H1 (cell line): ENCODE measurements around the gene STARD3NL. TPM values are rescaled to one million over a fixed set of nuclear protein-coding genes. Genes with fewer than 3 reads are reported as not detected.
"Not testable (repeated sequence)": the region's sequence is repeated elsewhere in the genome, so short reads cannot be mapped to it uniquely, and the experiment has no call there.

Source experiments
- CTCF ChIA-PET: fragments of 300-600 bp; sonication (Branson Sonifier 250); formaldehyde crosslinking; loops from one replicate; lab custom pipeline; 2021; ENCODE audit not compliant: partially characterized antibody; lab: Charles Lee
- POLR2A ChIA-PET: fragments of 300-600 bp; sonication (Branson Sonifier 250); formaldehyde crosslinking; loops from one replicate; lab custom pipeline; 2021; ENCODE audit warnings: inconsistent platforms; ENCODE audit not compliant: partially characterized antibody; lab: Charles Lee
- DNase-seq, 2 experiments: peaks; one replicate each; pipeline versions ENCODE4 v3.0.0 to v3.0.0-alpha.2; 2010 to 2022; ENCODE audit warnings: low spot score in 2 of 2, low read depth in 1 of 2, mixed read lengths in 1 of 2
- FAIRE-seq: peaks from 2 replicates; lab custom pipeline; 2011; peaks lifted over from hg19 to GRCh38; lab: Jason Lieb, UNC
- H2AFZ ChIP-seq: 2 replicates; pipeline ENCODE4 v1.8.1; 2012; ENCODE audit warnings: low read length, inconsistent platforms
- H2AK5ac ChIP-seq: 2 replicates; pipeline ENCODE4 v1.6.1; 2013; ENCODE audit warnings: low read depth, low read length
- H2BK120ac ChIP-seq: replicated peaks from 2 replicates; pipeline ENCODE3; 2013; ENCODE audit warnings: low read depth, low read length, inconsistent platforms
- H2BK12ac ChIP-seq: 2 replicates; pipeline ENCODE4 v1.6.1; 2013; ENCODE audit warnings: low read depth, low read length
- H2BK15ac ChIP-seq: 2 replicates; pipeline ENCODE4 v1.6.1; 2013; ENCODE audit warnings: low read length
- H2BK20ac ChIP-seq: 2 replicates; pipeline ENCODE4 v1.6.1; 2013; ENCODE audit warnings: low read length
- H2BK5ac ChIP-seq: 2 replicates; pipeline ENCODE4 v1.6.1; 2013; ENCODE audit warnings: low read depth, low read length
- H3K14ac ChIP-seq: 2 replicates; pipeline ENCODE4 v1.6.1; 2013; ENCODE audit warnings: inconsistent platforms; ENCODE audit not compliant: insufficient read length
- H3K18ac ChIP-seq: 2 replicates; pipeline ENCODE4 v1.6.1; 2013; ENCODE audit warnings: low read length; ENCODE audit errors: extremely low read depth
- H3K23ac ChIP-seq: 2 replicates; pipeline ENCODE4 v1.6.1; 2013; ENCODE audit warnings: inconsistent platforms; ENCODE audit not compliant: insufficient read length
- H3K23me2 ChIP-seq: 2 replicates; pipeline ENCODE4 v1.6.1; 2013; ENCODE audit warnings: low read depth, low read length
- H3K27ac ChIP-seq: 2 replicates; pipeline ENCODE4 v1.6.1; 2011; ENCODE audit warnings: low read depth, low read length, inconsistent platforms
- H3K27me3 ChIP-seq, 4 experiments: replicated peaks in 1 of 4; 1 replicate in 1 of 4; 2 replicates in 3 of 4; pipeline versions ENCODE4 v1.6.1 to v1.8.1; 2011 to 2013; ENCODE audit warnings: low read length in 3 of 4, mild to moderate bottlenecking in 3 of 4, inconsistent platforms in 2 of 4, mixed read lengths in 2 of 4, moderate library complexity in 1 of 4; ENCODE audit not compliant: control insufficient read depth in 3 of 4, insufficient read depth in 3 of 4; ENCODE audit errors: extremely low read depth in 1 of 4
- H3K36me3 ChIP-seq, 4 experiments: 2 replicates each; pipeline versions ENCODE4 v1.6.1 to v1.8.1; 2011 to 2013; ENCODE audit warnings: mild to moderate bottlenecking in 4 of 4, low read length in 3 of 4, moderate library complexity in 2 of 4, control low read depth in 1 of 4, inconsistent platforms in 1 of 4; ENCODE audit not compliant: insufficient read depth in 4 of 4, control insufficient read depth in 2 of 4
- H3K4ac ChIP-seq: replicated peaks from 2 replicates; pipeline ENCODE3; 2013; ENCODE audit warnings: low read length, low read depth, mixed read lengths, inconsistent platforms; ENCODE audit not compliant: insufficient read length
- H3K4me1 ChIP-seq, 4 experiments: replicated peaks in 1 of 4; 1 replicate in 1 of 4; 2 replicates in 3 of 4; pipeline versions ENCODE4 v1.6.1 to v1.8.1; 2011 to 2013; ENCODE audit warnings: low read length in 3 of 4, inconsistent platforms in 2 of 4, mixed read lengths in 1 of 4; ENCODE audit not compliant: insufficient read depth in 4 of 4, control insufficient read depth in 3 of 4
- H3K4me2 ChIP-seq, 2 experiments: 2 replicates each; pipeline versions ENCODE4 v1.6.1 to v1.8.1; 2011 to 2013; ENCODE audit warnings: low read depth in 2 of 2, low read length in 2 of 2, control low read depth in 1 of 2, inconsistent platforms in 1 of 2, mild to moderate bottlenecking in 1 of 2; ENCODE audit not compliant: insufficient read depth in 1 of 2
- H3K4me3 ChIP-seq, 4 experiments: fragments of 200-600, 300-600 bp in 1 of 4; sonication (generic), shearing (Covaris generic), sonication (Bioruptor Twin) in 1 of 4; 2 replicates each; pipeline versions ENCODE4 v1.5.1 to v1.8.1; 2011 to 2016; ENCODE audit warnings: low read length in 4 of 4, low read depth in 3 of 4, control low read depth in 2 of 4, inconsistent platforms in 2 of 4, mild to moderate bottlenecking in 2 of 4, mixed read lengths in 1 of 4, moderate library complexity in 1 of 4; ENCODE audit not compliant: insufficient read depth in 2 of 4; ENCODE audit errors: extremely low read depth in 1 of 4
- H3K56ac ChIP-seq: replicated peaks from 2 replicates; pipeline ENCODE3; 2013; ENCODE audit warnings: low read depth, mild to moderate bottlenecking, mixed read lengths, low read length, inconsistent platforms; ENCODE audit not compliant: insufficient read length
- H3K79me1 ChIP-seq: 2 replicates; pipeline ENCODE4 v1.6.1; 2013; ENCODE audit warnings: low read depth, low read length, control low read depth
- H3K79me2 ChIP-seq, 2 experiments: 2 replicates each; pipeline versions ENCODE4 v1.6.1 to v1.8.1; 2012 to 2013; ENCODE audit warnings: low read length in 2 of 2, mild to moderate bottlenecking in 2 of 2, inconsistent platforms in 1 of 2; ENCODE audit not compliant: insufficient read depth in 2 of 2, control insufficient read depth in 1 of 2
- H3K9ac ChIP-seq, 4 experiments: replicated peaks in 1 of 4; 1 replicate in 1 of 4; 2 replicates in 3 of 4; pipeline versions ENCODE4 v1.6.1 to v1.8.1; 2011 to 2013; ENCODE audit warnings: low read depth in 3 of 4, low read length in 3 of 4, control low read depth in 2 of 4, mild to moderate bottlenecking in 2 of 4, moderate library complexity in 2 of 4, inconsistent platforms in 1 of 4; ENCODE audit errors: extremely low read depth in 1 of 4
- H3K9me3 ChIP-seq, 2 experiments: 2 replicates each; pipeline versions ENCODE4 v1.6.1 to v1.8.1; 2012 to 2013; ENCODE audit warnings: mild to moderate bottlenecking in 2 of 2, moderate library complexity in 2 of 2, control low read depth in 1 of 2, inconsistent platforms in 1 of 2, low read depth in 1 of 2, low read length in 1 of 2, mixed read lengths in 1 of 2; ENCODE audit not compliant: insufficient read depth in 2 of 2
- H4K20me1 ChIP-seq, 2 experiments: replicated peaks in 1 of 2; 2 replicates each; pipeline versions ENCODE3 to v1.8.1; 2011 to 2013; ENCODE audit warnings: inconsistent platforms in 2 of 2, low read length in 2 of 2, mild to moderate bottlenecking in 1 of 2; ENCODE audit not compliant: insufficient read depth in 2 of 2, control insufficient read depth in 1 of 2
- H4K5ac ChIP-seq: 2 replicates; pipeline ENCODE4 v1.6.1; 2013; ENCODE audit warnings: low read length, low read depth, mixed read lengths, inconsistent platforms; ENCODE audit not compliant: insufficient read length
- H4K8ac ChIP-seq: 2 replicates; pipeline ENCODE4 v1.8.0; 2013; ENCODE audit warnings: mild to moderate bottlenecking, moderate library complexity, low read length, inconsistent platforms; ENCODE audit not compliant: insufficient read depth; ENCODE audit errors: extremely low read depth
- H4K91ac ChIP-seq: replicated peaks from 2 replicates; pipeline ENCODE3; 2013; ENCODE audit warnings: low read length, mixed read lengths, inconsistent platforms; ENCODE audit not compliant: insufficient read length
- WGBS, 2 experiments: shearing (Covaris generic) in 1 of 2; methylation state at CpG; one replicate each; pipeline versions ENCODE4 v1.1.6 to v1.1.7; 2013 to 2015; ENCODE audit warnings: low lambda C conversion rate in 2 of 2, mixed read lengths in 2 of 2, inconsistent platforms in 1 of 2, low coverage in 1 of 2, missing lambda C conversion rate in 1 of 2; ENCODE audit not compliant: insufficient replicate concordance in 2 of 2, insufficient coverage in 1 of 2, insufficient read length in 1 of 2; ENCODE audit errors: extremely low coverage in 1 of 2, missing lambda C conversion rate in 1 of 2; 5-methylcytosine and 5-hydroxymethylcytosine counted together
- polyA plus RNA-seq, 7 experiments: library from polyadenylated mRNA; depleted of rRNA in 3 of 7; stranded (reverse) in 5 of 7; unstranded in 2 of 7; fragments of >200 nt in 5 of 7; fragments of 200-250 nt in 2 of 7; gene quantifications; 1 replicate in 5 of 7; 2 replicates in 1 of 7; 4 replicates in 1 of 7; pipeline versions ENCODE4 v1.2.1 to v1.2.3, GENCODE V29; 2011 to 2013; ENCODE audit warnings: missing spikeins in 2 of 7, mixed read lengths in 2 of 7
- total RNA-seq: library from RNA; stranded (reverse); fragmentation: NEBNext Ultra II Directional; extraction: Animal tissue kit (Norgen Biotek cat#: 25700); gene quantifications from 2 replicates; pipeline ENCODE4 v1.2.1, GENCODE V29; 2021

Gene STARD3NL
- total and polyA plus RNA-seq, 2 of the 8 experiments (the other 6 are each of a cell fraction or from before 2014, with no cell fraction given) = 27.1 to 40.5 TPM

- H3K9ac ChIP-seq, H3K23ac ChIP-seq, H4K91ac ChIP-seq, H3K56ac ChIP-seq, H3K27me3 ChIP-seq, H3K79me2 ChIP-seq, POLR2A ChIA-PET, H4K8ac ChIP-seq, H3K18ac ChIP-seq, H3K23me2 ChIP-seq, H2BK5ac ChIP-seq, H2BK120ac ChIP-seq, H3K4ac ChIP-seq, H2BK20ac ChIP-seq, DNase-seq, H2BK15ac ChIP-seq, H2AFZ ChIP-seq, H4K5ac ChIP-seq, H3K9me3 ChIP-seq, H3K36me3 ChIP-seq, H2AK5ac ChIP-seq, H3K4me1 ChIP-seq, H3K14ac ChIP-seq, H4K20me1 ChIP-seq, H3K4me2 ChIP-seq, H3K79me1 ChIP-seq, H2BK12ac ChIP-seq, H3K27ac ChIP-seq, H3K4me3 ChIP-seq: not testable (repeated sequence)
- 94% methylated on average over 1 of the region's 1 CpG; no CpG with 5 or more reads in 1 of the 2 experiments for WGBS, 2 experiments
- CTCF ChIA-PET = interaction anchor here (0.7 kb wide), 1 partner anchor 1562 kb away, joined by 3 read pairs; no protein-coding TSS in a partner anchor
- peak; percentile 13 for FAIRE-seq
These were observed 86.6 kb downstream of the STARD3NL start for GRCh38 chr7:38264602-38265001.

- H2BK120ac ChIP-seq, H2BK12ac ChIP-seq, H2BK15ac ChIP-seq, H4K91ac ChIP-seq, H3K14ac ChIP-seq, H3K18ac ChIP-seq, H3K4me3 ChIP-seq, H3K4me1 ChIP-seq, H2AK5ac ChIP-seq, H3K23me2 ChIP-seq, H3K79me2 ChIP-seq, DNase-seq, H3K27me3 ChIP-seq, H3K36me3 ChIP-seq, H2BK20ac ChIP-seq, FAIRE-seq, H2BK5ac ChIP-seq, POLR2A ChIA-PET, H3K56ac ChIP-seq, H4K8ac ChIP-seq, H3K4ac ChIP-seq, CTCF ChIA-PET, H3K9ac ChIP-seq, H3K23ac ChIP-seq, H2AFZ ChIP-seq, H4K20me1 ChIP-seq, H3K4me2 ChIP-seq, H3K27ac ChIP-seq, H3K9me3 ChIP-seq, H3K79me1 ChIP-seq, H4K5ac ChIP-seq: not testable (repeated sequence)
- WGBS, 2 experiments = 80% methylated on average over 3 of the region's 3 CpGs; no CpG with 5 or more reads in 1 of the 2 experiments
These were observed 87.9 kb downstream of the STARD3NL start for GRCh38 chr7:38265958-38266357.
